ENCODE measurements around the gene SMR3B. TPM values are rescaled to one million over a fixed set of nuclear protein-coding genes. Genes with fewer than 3 reads are reported as not detected.

SMR3B gene
- total RNA-seq, 1 donor from 2014 or later = not detected

Other genes with a start within 250 kb of the SMR3B start
- gene PRR27, start 228.9 kb upstream of the SMR3B start, total RNA-seq = not detected
- 2.8 TPM for gene ODAM, start 187.4 kb upstream of the SMR3B start, total RNA-seq
- not detected for gene FDCSP, start 157.0 kb upstream of the SMR3B start, total RNA-seq
- gene CSN3, start 140.5 kb upstream of the SMR3B start, total RNA-seq = not detected
- not detected for gene CABS1, start 48.1 kb upstream of the SMR3B start, total RNA-seq
- not detected for gene SMR3A, start 22.4 kb upstream of the SMR3B start, total RNA-seq
- not detected for gene OPRPN, start 14.8 kb downstream of the SMR3B start, total RNA-seq
- gene MUC7, start 89.1 kb downstream of the SMR3B start, total RNA-seq = not detected
- gene AMTN, start 135.4 kb downstream of the SMR3B start, total RNA-seq = not detected
- not detected for gene AMBN, start 209.1 kb downstream of the SMR3B start, total RNA-seq
- 0.61 TPM for gene ENAM, start 245.6 kb downstream of the SMR3B start, total RNA-seq

Measured in upper lobe of right lung (tissue), 1 donor.